GM19468 (cell line): Measurements from ENCODE around the gene APOA4.

Experiments used
- ATAC-seq: cut with Tn5 transposase; IDR thresholded peaks from one replicate; pipeline ENCODE4 v1.9.1; 2021; ENCODE audit warnings: mild to moderate bottlenecking, moderate library complexity, moderate number of reproducible peaks; ENCODE audit not compliant: unreplicated experiment; ENCODE audit errors: extremely low read depth

APOA4 gene

DNA sequence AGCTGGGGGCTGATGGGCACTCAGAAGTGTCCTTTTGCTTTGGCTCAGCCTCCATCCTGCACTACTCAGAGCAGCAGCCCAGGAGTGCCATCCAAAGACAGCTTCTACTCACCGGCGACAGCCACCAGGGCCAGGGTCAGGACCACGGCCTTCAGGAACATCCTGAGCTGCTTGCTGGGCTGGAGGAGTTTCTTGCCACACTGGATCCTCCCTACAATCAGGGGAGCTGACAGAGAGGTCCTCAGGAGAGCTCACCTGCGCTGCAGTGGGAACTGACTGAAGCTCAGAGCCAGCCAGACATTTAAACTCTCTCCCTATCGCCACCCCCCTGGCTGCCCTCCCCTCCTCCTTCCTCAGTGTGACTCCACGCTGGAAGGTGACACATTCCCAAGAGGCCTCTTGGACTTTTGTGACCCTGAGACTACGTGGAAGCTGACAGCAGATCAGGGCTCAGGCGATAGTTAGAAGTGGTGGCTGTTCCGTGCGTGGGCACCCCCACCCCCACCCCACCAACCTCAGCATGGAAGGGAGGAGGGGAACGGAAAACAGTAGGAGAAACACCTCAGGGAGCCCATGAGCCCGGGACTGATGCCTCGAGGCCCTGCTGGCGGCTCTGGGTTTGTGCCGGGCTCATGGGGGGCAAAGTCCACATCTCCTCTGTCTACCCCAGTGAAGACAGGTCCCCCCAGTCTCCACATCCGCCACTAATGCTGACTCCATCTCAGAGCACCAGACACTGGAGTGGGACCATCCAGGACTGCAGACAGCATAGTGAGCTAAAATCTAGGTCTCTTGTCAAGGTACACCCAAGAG is at the start of gene APOA4:
Gene APOA4 (minus strand): TSS at position 274 of the 813 bp plus-strand sequence. CDS start 113 bp downstream, at position 161.
- ATAC-seq = no peak

GRCh38 chr11:116871248-116871647 is 48.1 kb upstream of the APOA4 start:
- ATAC-seq = no peak

DNA sequence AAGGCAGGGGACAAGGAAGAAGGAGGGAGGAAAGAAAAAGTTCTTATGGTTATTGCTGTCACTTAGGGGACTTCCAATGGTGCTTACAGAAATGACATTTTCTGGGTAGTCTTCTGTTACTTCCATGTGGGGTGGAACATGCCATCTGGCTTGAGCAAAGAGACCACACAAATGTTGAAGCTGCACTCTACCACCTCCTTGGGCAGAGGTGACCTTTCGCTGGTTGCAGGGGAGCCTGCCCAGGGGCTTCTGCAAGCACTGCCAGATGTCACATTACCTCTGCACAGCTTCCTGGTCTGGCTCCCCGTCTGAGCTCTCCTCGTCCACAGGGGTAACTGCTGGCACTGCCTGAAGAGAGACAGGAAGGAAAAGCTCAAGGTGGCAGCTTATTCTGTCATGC is 47.0 kb upstream of the APOA4 start:
- no peak for ATAC-seq

DNA sequence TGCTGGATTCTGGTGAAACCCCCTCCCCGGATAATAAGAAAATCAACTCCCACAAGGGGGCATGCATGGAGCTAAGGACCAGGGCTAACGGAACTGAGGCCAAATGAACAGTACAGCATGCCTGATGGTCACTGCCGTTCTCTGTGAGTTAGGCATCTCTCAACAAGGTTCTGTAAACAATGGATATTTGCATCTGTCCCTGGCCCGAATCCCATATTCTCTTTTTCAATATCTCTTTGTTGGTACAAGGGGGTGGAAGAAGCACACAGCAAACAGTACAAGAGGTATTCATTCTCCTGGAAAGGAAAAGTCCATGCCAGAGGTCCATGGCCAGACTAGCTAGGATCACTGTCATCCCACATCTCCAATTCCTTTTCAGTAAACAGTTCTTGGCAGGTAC is 46.5 kb upstream of the APOA4 start:
- no peak for ATAC-seq

DNA sequence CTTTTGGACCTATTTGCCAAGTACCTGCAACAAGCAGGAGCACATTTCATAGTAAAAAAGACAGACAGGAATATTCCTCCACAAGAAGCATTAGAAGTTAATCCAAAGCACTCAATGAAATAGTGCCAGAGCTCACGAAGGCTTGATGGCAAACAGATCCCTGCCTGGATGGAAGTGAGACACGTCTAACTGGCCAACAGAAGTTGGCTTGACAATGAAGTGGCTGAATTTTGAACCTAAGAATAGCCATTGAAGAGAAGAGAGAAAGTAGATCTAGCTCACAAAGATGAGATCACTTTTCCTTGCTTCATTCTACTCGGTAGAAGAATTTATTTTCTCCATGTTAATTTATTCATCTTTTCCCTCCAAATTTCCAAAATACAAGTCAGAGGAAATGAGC is 45.0 kb upstream of the APOA4 start:
- no peak for ATAC-seq

GRCh38 chr11:116867619-116868018 is 44.5 kb upstream of the APOA4 start:
- ATAC-seq = no peak

- no peak for ATAC-seq
Observed at GRCh38 chr11:116866804-116867455, 43.8 kb upstream of the APOA4 start.

GRCh38 chr11:116865696-116866095 is 42.6 kb upstream of the APOA4 start:
- no peak for ATAC-seq

DNA sequence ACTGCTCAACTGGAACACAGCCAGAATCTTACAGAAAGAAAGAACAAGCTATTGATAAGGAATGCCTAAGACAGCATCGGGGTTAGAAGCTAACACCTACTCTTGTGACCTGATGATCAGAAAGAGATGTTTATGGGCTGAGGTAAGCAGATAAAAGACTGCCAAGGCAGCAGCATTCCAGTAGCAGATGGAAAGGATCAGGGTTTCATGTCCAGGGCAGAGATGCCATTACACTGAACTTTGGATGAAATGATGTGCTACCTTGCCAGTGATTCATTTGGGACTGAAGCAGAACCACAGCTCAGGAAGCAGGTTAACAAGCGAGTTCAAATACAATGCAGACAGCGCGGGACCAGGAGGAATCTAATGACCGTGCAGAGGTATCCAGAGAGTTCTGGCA is 41.4 kb upstream of the APOA4 start:
- ATAC-seq = no peak

- ATAC-seq = no peak
Observed at GRCh38 chr11:116862951-116863350, 39.8 kb upstream of the APOA4 start.

DNA sequence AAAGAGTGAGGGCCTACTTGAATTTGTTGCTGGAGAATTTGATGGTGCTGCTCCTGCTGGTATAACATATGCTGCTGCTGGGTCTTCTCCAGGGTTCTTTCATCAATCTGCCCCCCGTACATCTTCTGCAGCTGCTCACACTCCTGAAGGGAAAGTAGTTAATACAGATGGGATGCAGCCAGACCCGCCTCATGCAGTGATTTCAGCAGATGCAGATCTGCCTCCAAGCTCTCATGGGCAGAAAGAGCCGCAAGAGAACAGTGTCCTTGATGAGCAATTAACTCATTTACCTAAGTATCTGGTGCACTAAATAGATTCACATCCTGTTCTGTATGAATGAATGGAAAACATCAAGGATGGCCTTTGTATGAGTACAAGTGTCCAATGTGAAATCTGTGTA is 39.1 kb upstream of the APOA4 start:
- ATAC-seq = no peak

GRCh38 chr11:116861539-116861938 is 38.4 kb upstream of the APOA4 start:
- no peak for ATAC-seq

- no peak for ATAC-seq
Observed at GRCh38 chr11:116860303-116860702, 37.2 kb upstream of the APOA4 start.

DNA sequence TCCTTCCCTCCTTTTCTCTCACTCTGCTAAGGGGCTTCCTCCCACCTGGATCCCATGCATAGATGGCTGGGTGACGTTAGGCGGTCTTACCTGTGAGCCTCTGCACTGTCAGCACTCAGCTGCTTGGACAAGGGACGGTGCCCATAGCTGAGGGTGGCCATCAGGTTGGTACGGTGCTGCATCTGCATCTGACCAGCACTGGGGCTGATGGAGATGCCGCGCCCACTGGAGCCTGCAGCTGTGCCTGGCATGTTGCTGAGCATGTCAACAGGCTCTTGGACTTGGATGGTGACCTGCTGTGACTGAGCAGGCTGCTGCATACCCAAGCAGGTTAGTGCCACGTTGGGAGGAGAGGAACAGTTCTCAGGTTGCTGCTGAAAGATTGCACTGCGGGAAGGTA is 36.1 kb upstream of the APOA4 start:
- no peak for ATAC-seq

DNA sequence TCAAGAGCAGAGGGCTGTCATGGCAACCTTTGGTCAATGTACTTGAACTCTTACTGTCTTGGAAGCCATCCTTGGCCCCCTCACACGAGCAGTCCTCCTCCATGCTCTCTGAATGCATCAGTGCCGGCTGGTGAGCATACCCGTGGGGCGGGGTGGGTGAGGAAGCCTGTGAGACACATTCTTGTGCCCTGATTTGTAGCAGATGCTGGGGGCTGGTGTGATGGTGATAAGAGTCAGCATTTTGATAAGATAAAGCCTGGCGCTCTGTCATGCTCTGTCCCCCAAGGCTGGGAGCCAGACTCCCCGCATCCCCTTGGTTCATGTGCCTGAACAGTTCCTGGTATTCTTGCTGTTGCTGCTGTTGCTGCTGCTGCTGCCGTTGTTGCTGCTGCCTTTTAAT is 34.8 kb upstream of the APOA4 start:
- ATAC-seq = no peak

DNA sequence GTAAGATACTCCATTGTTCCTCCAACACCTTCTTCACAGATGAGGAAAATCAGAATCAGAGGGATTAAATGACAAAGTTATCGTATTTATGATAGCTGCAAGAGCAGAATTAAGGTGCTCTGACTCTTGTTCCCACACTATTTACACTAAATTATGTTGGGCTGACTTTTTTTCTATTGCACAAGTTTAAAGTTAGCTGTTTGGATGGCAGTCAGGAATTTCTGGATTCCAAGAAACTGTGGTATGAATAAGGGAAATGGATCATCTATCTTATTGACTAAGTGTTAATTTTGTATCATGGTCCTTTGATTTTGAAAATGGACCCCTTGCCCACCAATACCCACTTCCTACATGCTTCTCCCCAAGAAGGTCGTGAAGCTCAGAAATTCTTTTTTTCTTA is 34.2 kb upstream of the APOA4 start:
- ATAC-seq = no peak

DNA sequence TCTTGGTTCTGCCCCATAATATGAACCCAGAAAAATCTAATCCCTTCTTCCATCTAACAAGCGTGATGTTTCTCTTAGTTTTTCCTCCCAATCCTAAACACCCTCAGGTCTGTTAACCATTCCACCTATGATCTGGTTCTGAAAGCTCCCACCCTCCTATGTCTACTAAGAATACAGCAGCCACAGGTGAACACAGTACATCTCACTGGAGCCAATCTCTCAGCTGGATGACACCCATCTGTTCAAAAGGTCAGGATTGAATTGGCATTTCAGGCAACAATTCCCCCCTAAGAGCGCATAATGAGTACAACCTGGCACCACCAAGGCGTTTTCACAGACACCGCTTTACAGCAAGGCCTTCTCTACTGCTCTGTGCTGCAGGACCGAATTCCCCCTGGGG is 33.3 kb upstream of the APOA4 start:
- no peak for ATAC-seq

DNA sequence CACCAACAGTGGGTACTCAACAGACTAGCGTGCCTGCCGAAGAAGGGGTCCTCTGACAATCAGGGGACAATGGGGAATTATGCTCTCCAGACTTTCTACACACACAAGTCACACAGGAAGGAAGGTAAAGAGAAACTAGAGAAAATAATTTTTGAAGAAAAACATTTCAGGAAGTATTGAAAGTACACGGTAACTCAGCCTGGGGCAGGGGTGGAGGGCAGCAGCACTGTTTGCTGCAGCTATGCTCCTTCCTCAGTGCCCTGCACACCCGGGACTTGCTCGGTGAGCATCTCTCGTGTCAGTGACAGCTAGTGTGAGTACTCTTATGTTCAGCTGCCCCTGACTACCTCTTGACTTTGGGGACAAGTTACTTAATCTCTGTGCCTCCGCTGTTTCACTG is 32.3 kb upstream of the APOA4 start:
- ATAC-seq = no peak

- peak; percentile 95 for ATAC-seq
Observed at GRCh38 chr11:116853461-116854073, 30.5 kb upstream of the APOA4 start.

GRCh38 chr11:116852261-116853031 is 29.3 kb upstream of the APOA4 start:
- ATAC-seq = no peak

- no peak for ATAC-seq
Observed at GRCh38 chr11:116851626-116852025, 28.5 kb upstream of the APOA4 start.
